Lower lobe of right lung (tissue), 2 donors: ENCODE results near the gene AFAP1. TPM values are rescaled to one million over a fixed set of nuclear protein-coding genes. Genes with fewer than 3 reads are reported as not detected.

Experiments
- ATAC-seq, 2 donors: fragments of 200-7000 bp; cut with Tn5 transposase; one replicate each; pipeline ENCODE4 v1.9.1; 2020 to 2022; ENCODE audit warnings: mild to moderate bottlenecking in 2 of 2, moderate library complexity in 2 of 2
- DNase-seq: peaks from one replicate; pipeline ENCODE4 v3.0.0-alpha.2; 2020
- H3K27ac ChIP-seq: fragments of 200-600 bp; one replicate; pipeline ENCODE4 v1.8.0; 2022
- H3K27me3 ChIP-seq: fragments of 200-600 bp; one replicate; pipeline ENCODE4 v1.8.0; 2022; ENCODE audit warnings: low read depth
- H3K36me3 ChIP-seq: fragments of 200-600 bp; one replicate; pipeline ENCODE4 v1.8.0; 2022; ENCODE audit warnings: mild to moderate bottlenecking
- H3K4me1 ChIP-seq: fragments of 200-600 bp; one replicate; pipeline ENCODE4 v1.8.0; 2022
- H3K4me3 ChIP-seq: fragments of 200-600 bp; one replicate; pipeline ENCODE4 v1.8.0; 2022; ENCODE audit warnings: mild to moderate bottlenecking
- H3K9me3 ChIP-seq: fragments of 200-600 bp; one replicate; pipeline ENCODE4 v1.8.0; 2022
- CTCF ChIP-seq: fragments of 200-600 bp; IDR thresholded peaks from one replicate; pipeline ENCODE4 v1.8.0; 2022; ENCODE audit warnings: antibody characterized with exemption, mild to moderate bottlenecking
- intact Hi-C: fragments of 100-400 bp; cut with DNase I; formaldehyde crosslinking; loops from one replicate; pipeline ENCODE4 v1.11.0; 2022
- total RNA-seq: library from RNA; stranded (reverse); fragmentation: NEBNext Ultra II Directional; extraction: Animal tissue kit (Norgen Biotek cat#: 25700); gene quantifications from one replicate; pipeline ENCODE4 v1.2.1, GENCODE V29; 2021
- donor health status: DM: no; HTN: yes; CAD: no; lungs with severe emphysema.

AFAP1 gene
- total RNA-seq, 1 donor from 2014 or later: 21.0 TPM

GRCh38 chr4:7753931-7754465 is 185.7 kb downstream of the AFAP1 start:
- ATAC-seq (no peak), DNase-seq (no peak)
- TF ChIP-seq CTCF: no peak
- Histone ChIP-seq H3K4me3 (no peak overlapping the region), H3K27ac (no peak overlapping the region), H3K36me3 (no peaks in the 10 kb centered on the region), H3K9me3 (no peaks in the 10 kb centered on the region), H3K27me3 (no peaks in the 10 kb centered on the region), H3K4me1 (peaks cover 35% of the 10 kb centered on the region)
- intact Hi-C loops: no loop called here

GRCh38 chr4:7753271-7753670 is 186.4 kb downstream of the AFAP1 start:
- peak; percentile 43 for DNase-seq
- TF ChIP-seq CTCF: no peak
- Histone ChIP-seq H3K4me1 (peaks cover 35% of the 10 kb centered on the region), H3K9me3 (no peaks in the 10 kb centered on the region), H3K36me3 (no peaks in the 10 kb centered on the region), H3K27ac (no peak overlapping the region), H3K4me3 (no peak overlapping the region), H3K27me3 (no peaks in the 10 kb centered on the region)
- peak; percentile 36 to 44 for ATAC-seq
- intact Hi-C loops: no loop called here

GRCh38 chr4:7752649-7753048 is 187.0 kb downstream of the AFAP1 start:
- intact Hi-C loops: no loop called here
- no peak for ATAC-seq

GRCh38 chr4:7750972-7751371 is 188.7 kb downstream of the AFAP1 start:
- TF ChIP-seq CTCF: no peak
- H3K36me3 ChIP-seq: no peaks in the 10 kb centered on the region
- H3K27me3 ChIP-seq: no peaks in the 10 kb centered on the region
- H3K27ac ChIP-seq: no peak overlapping the region
- intact Hi-C loops: no loop called here
- no peaks in the 10 kb centered on the region for H3K9me3 ChIP-seq
- DNase-seq (no peak), ATAC-seq (no peak)
- no peak overlapping the region for H3K4me3 ChIP-seq
- H3K4me1 ChIP-seq: peaks cover 20% of the 10 kb centered on the region

More at GRCh38 chr4:7752649-7753048, 187.0 kb downstream of the AFAP1 start:
- H3K9me3 ChIP-seq: no peaks in the 10 kb centered on the region
- no peaks in the 10 kb centered on the region for H3K36me3 ChIP-seq
- no peak overlapping the region for H3K4me3 ChIP-seq
- DNase-seq: peak; percentile 42
- H3K4me1 ChIP-seq: peaks cover 31% of the 10 kb centered on the region
- no peak for TF ChIP-seq CTCF
- H3K27ac ChIP-seq: no peak overlapping the region
- no peaks in the 10 kb centered on the region for H3K27me3 ChIP-seq

GRCh38 chr4:7750523-7750922 is 189.1 kb downstream of the AFAP1 start:
- Histone ChIP-seq H3K4me1 (peaks cover 20% of the 10 kb centered on the region), H3K27ac (peak overlapping the region; percentile 46), H3K9me3 (no peaks in the 10 kb centered on the region), H3K4me3 (no peak overlapping the region), H3K27me3 (no peaks in the 10 kb centered on the region), H3K36me3 (no peaks in the 10 kb centered on the region)
- DNase-seq (no peak), ATAC-seq (peak; percentile 53 to 73)
- intact Hi-C loops: no loop called here
- no peak for TF ChIP-seq CTCF

- H3K4me3 ChIP-seq: no peak overlapping the region
- no peak for ATAC-seq
- no peak for TF ChIP-seq CTCF
These were observed 192.1 kb downstream of the AFAP1 start for GRCh38 chr4:7747566-7747965.

More at GRCh38 chr4:7747566-7747965, 192.1 kb downstream of the AFAP1 start:
- Histone ChIP-seq H3K36me3 (no peaks in the 10 kb centered on the region), H3K4me1 (peaks cover 20% of the 10 kb centered on the region), H3K9me3 (no peaks in the 10 kb centered on the region), H3K27ac (no peak overlapping the region), H3K27me3 (no peaks in the 10 kb centered on the region)
- DNase-seq: no peak
- intact Hi-C loops: no loop called here
